H54 (cell line): ENCODE measurements around the gene FBXW5.

Experiments used
- DNase-seq: peaks from one replicate; pipeline ENCODE4 v3.0.0; 2011; ENCODE audit warnings: low spot score, mixed read lengths; ENCODE audit not compliant: insufficient read length
- FAIRE-seq: peaks from 3 replicates; lab custom pipeline; 2011; peaks lifted over from hg19 to GRCh38; lab: Jason Lieb, UNC
- POLR2A ChIP-seq: IDR thresholded peaks from 2 replicates; pipeline ENCODE4 v1.6.1; 2011; ENCODE audit warnings: low read depth, mild to moderate bottlenecking, low read length

Gene FBXW5

GRCh38 chr9:136931611-136932130, 12.9 kb downstream of the FBXW5 start:
- no peak for FAIRE-seq
- no peak for DNase-seq
- no peak for TF ChIP-seq POLR2A

GRCh38 chr9:136930014-136930413, 14.5 kb downstream of the FBXW5 start:
- TF ChIP-seq POLR2A, result no peak
- no peak for FAIRE-seq

GRCh38 chr9:136928591-136928990, 15.9 kb downstream of the FBXW5 start:
- DNase-seq, result no peak

More at GRCh38 chr9:136930014-136930413, 14.5 kb downstream of the FBXW5 start:
- DNase-seq, result no peak

GRCh38 chr9:136927343-136928271, 16.9 kb downstream of the FBXW5 start:
- DNase-seq (no peak), FAIRE-seq (no peak)
- no peak for TF ChIP-seq POLR2A

More at GRCh38 chr9:136928591-136928990, 15.9 kb downstream of the FBXW5 start:
- no peak for FAIRE-seq
- TF ChIP-seq POLR2A, result no peak

GRCh38 chr9:136926749-136927148, 17.8 kb downstream of the FBXW5 start:
- TF ChIP-seq POLR2A, result no peak
- FAIRE-seq (no peak), DNase-seq (no peak)

- no peak for TF ChIP-seq POLR2A
- FAIRE-seq (no peak), DNase-seq (no peak)
Measured at GRCh38 chr9:136926154-136926704, 18.3 kb downstream of the FBXW5 start.

GRCh38 chr9:136925414-136926153, 19.0 kb downstream of the FBXW5 start:
- no peak for FAIRE-seq
- TF ChIP-seq POLR2A, result no peak
- no peak for DNase-seq

GRCh38 chr9:136923881-136924280, 20.7 kb downstream of the FBXW5 start:
- DNase-seq (no peak), FAIRE-seq (no peak)
- TF ChIP-seq POLR2A, result no peak

GRCh38 chr9:136922540-136922939, 22.0 kb downstream of the FBXW5 start:
- TF ChIP-seq POLR2A, result no peak
- DNase-seq (no peak), FAIRE-seq (no peak)

GRCh38 chr9:136921718-136922117, 22.8 kb downstream of the FBXW5 start:
- no peak for TF ChIP-seq POLR2A
- DNase-seq, result no peak
- no peak for FAIRE-seq

- DNase-seq, result no peak
- no peak for TF ChIP-seq POLR2A
- no peak for FAIRE-seq
Measured at GRCh38 chr9:136921307-136921706, 23.2 kb downstream of the FBXW5 start.

GRCh38 chr9:136920734-136921231, 23.8 kb downstream of the FBXW5 start:
- no peak for DNase-seq
- FAIRE-seq, result no peak
- TF ChIP-seq POLR2A, result no peak

GRCh38 chr9:136920069-136920468, 24.5 kb downstream of the FBXW5 start:
- no peak for DNase-seq
- FAIRE-seq, result no peak
- TF ChIP-seq POLR2A, result no peak
